Measurements from ENCODE around the gene TXNIP.

Gene TXNIP

GRCh38 chr1:145964328-145965118 lies 31.9 kb downstream of the TXNIP start, which contains the start of the genes ANKRD34A and POLR3GL:
TSS of gene ANKRD34A (minus strand) at chr1:145964575. CDS start at chr1:145961759, 2,816 bp downstream.
TSS of gene POLR3GL (plus strand) at chr1:145964690. CDS start at chr1:145974866, 10,176 bp downstream.
- H3K4me1 ChIP-seq (ENCODE audit: control insufficient read depth, insufficient read depth, low read length), result peaks cover 10% of the 10 kb centered on the region
- H3K27me3 ChIP-seq (ENCODE audit: control insufficient read depth, insufficient read depth, low read length), result peaks cover 39% of the 10 kb centered on the region
- H3K36me3 ChIP-seq (ENCODE audit: control insufficient read depth, insufficient read depth, low read length), result no peaks in the 10 kb centered on the region
- H3K9me3 ChIP-seq (ENCODE audit: control insufficient read depth, insufficient read depth, low read length), result no peaks in the 10 kb centered on the region
- H3K9ac ChIP-seq (ENCODE audit: low read depth, low read length), result no peak within 1 kb of the TSS
- H3K4me3 ChIP-seq (ENCODE audit: low read depth, low read length), result peak within 1 kb of the TSS; percentile 88

GRCh38 chr1:145963265-145964019 lies 32.9 kb downstream of the TXNIP start:
- peaks cover 10% of the 10 kb centered on the region for H3K4me1 ChIP-seq (ENCODE audit: control insufficient read depth, insufficient read depth, low read length)

GRCh38 chr1:145962157-145963102 lies 33.9 kb downstream of the TXNIP start:
- Histone ChIP-seq H3K4me1 (ENCODE audit: control insufficient read depth, insufficient read depth, low read length) (peaks cover 10% of the 10 kb centered on the region), H3K36me3 (ENCODE audit: control insufficient read depth, insufficient read depth, low read length) (no peaks in the 10 kb centered on the region), H3K4me3 (ENCODE audit: low read depth, low read length) (peak overlapping the region; percentile 88), H3K9ac (ENCODE audit: low read depth, low read length) (no peak overlapping the region), H3K27me3 (ENCODE audit: control insufficient read depth, insufficient read depth, low read length) (peaks cover 55% of the 10 kb centered on the region), H3K9me3 (ENCODE audit: control insufficient read depth, insufficient read depth, low read length) (no peaks in the 10 kb centered on the region)

More at GRCh38 chr1:145963265-145964019, 32.9 kb downstream of the TXNIP start:
- Histone ChIP-seq H3K9ac (ENCODE audit: low read depth, low read length) (no peak overlapping the region), H3K36me3 (ENCODE audit: control insufficient read depth, insufficient read depth, low read length) (no peaks in the 10 kb centered on the region), H3K4me3 (ENCODE audit: low read depth, low read length) (peak overlapping the region; percentile 88), H3K27me3 (ENCODE audit: control insufficient read depth, insufficient read depth, low read length) (peaks cover 50% of the 10 kb centered on the region), H3K9me3 (ENCODE audit: control insufficient read depth, insufficient read depth, low read length) (no peaks in the 10 kb centered on the region)

GRCh38 chr1:145961425-145962156 lies 34.8 kb downstream of the TXNIP start:
- H3K36me3 ChIP-seq (ENCODE audit: control insufficient read depth, insufficient read depth, low read length), result no peaks in the 10 kb centered on the region
- H3K4me3 ChIP-seq (ENCODE audit: low read depth, low read length), result peak overlapping the region; percentile 88
- peaks cover 63% of the 10 kb centered on the region for H3K27me3 ChIP-seq (ENCODE audit: control insufficient read depth, insufficient read depth, low read length)
- H3K9ac ChIP-seq (ENCODE audit: low read depth, low read length), result peak overlapping the region; percentile 19
- peaks cover 10% of the 10 kb centered on the region for H3K4me1 ChIP-seq (ENCODE audit: control insufficient read depth, insufficient read depth, low read length)
- H3K9me3 ChIP-seq (ENCODE audit: control insufficient read depth, insufficient read depth, low read length), result no peaks in the 10 kb centered on the region

- H3K4me3 ChIP-seq (ENCODE audit: low read depth, low read length), result peak overlapping the region; percentile 88
- no peaks in the 10 kb centered on the region for H3K9me3 ChIP-seq (ENCODE audit: control insufficient read depth, insufficient read depth, low read length)
- H3K4me1 ChIP-seq (ENCODE audit: control insufficient read depth, insufficient read depth, low read length), result peaks cover 10% of the 10 kb centered on the region
- H3K27me3 ChIP-seq (ENCODE audit: control insufficient read depth, insufficient read depth, low read length), result peaks cover 69% of the 10 kb centered on the region
- no peaks in the 10 kb centered on the region for H3K36me3 ChIP-seq (ENCODE audit: control insufficient read depth, insufficient read depth, low read length)
- H3K9ac ChIP-seq (ENCODE audit: low read depth, low read length), result peak overlapping the region; percentile 19
These were observed 35.3 kb downstream of the TXNIP start for GRCh38 chr1:145961109-145961424.

GRCh38 chr1:145960468-145961108 lies 35.8 kb downstream of the TXNIP start:
- no peaks in the 10 kb centered on the region for H3K9me3 ChIP-seq (ENCODE audit: control insufficient read depth, insufficient read depth, low read length)
- no peaks in the 10 kb centered on the region for H3K36me3 ChIP-seq (ENCODE audit: control insufficient read depth, insufficient read depth, low read length)
- H3K4me3 ChIP-seq (ENCODE audit: low read depth, low read length), result peak overlapping the region; percentile 88
- no peak overlapping the region for H3K9ac ChIP-seq (ENCODE audit: low read depth, low read length)
- H3K27me3 ChIP-seq (ENCODE audit: control insufficient read depth, insufficient read depth, low read length), result peaks cover 73% of the 10 kb centered on the region
- H3K4me1 ChIP-seq (ENCODE audit: control insufficient read depth, insufficient read depth, low read length), result peaks cover 10% of the 10 kb centered on the region

GRCh38 chr1:145959957-145960467 lies 36.4 kb downstream of the TXNIP start:
- Histone ChIP-seq H3K9ac (ENCODE audit: low read depth, low read length) (no peak overlapping the region), H3K36me3 (ENCODE audit: control insufficient read depth, insufficient read depth, low read length) (no peaks in the 10 kb centered on the region), H3K4me1 (ENCODE audit: control insufficient read depth, insufficient read depth, low read length) (peaks cover 10% of the 10 kb centered on the region), H3K4me3 (ENCODE audit: low read depth, low read length) (peak overlapping the region; percentile 88), H3K27me3 (ENCODE audit: control insufficient read depth, insufficient read depth, low read length) (peaks cover 79% of the 10 kb centered on the region), H3K9me3 (ENCODE audit: control insufficient read depth, insufficient read depth, low read length) (no peaks in the 10 kb centered on the region)

- Histone ChIP-seq H3K9ac (ENCODE audit: low read depth, low read length) (no peak overlapping the region), H3K4me3 (ENCODE audit: low read depth, low read length) (peak overlapping the region; percentile 88), H3K4me1 (ENCODE audit: control insufficient read depth, insufficient read depth, low read length) (peaks cover 10% of the 10 kb centered on the region), H3K9me3 (ENCODE audit: control insufficient read depth, insufficient read depth, low read length) (no peaks in the 10 kb centered on the region), H3K27me3 (ENCODE audit: control insufficient read depth, insufficient read depth, low read length) (peaks cover 86% of the 10 kb centered on the region), H3K36me3 (ENCODE audit: control insufficient read depth, insufficient read depth, low read length) (no peaks in the 10 kb centered on the region)
These were observed 37.0 kb downstream of the TXNIP start for GRCh38 chr1:145959333-145959732.

- Histone ChIP-seq H3K9ac (ENCODE audit: low read depth, low read length) (no peak overlapping the region), H3K4me1 (ENCODE audit: control insufficient read depth, insufficient read depth, low read length) (peaks cover 10% of the 10 kb centered on the region), H3K9me3 (ENCODE audit: control insufficient read depth, insufficient read depth, low read length) (no peaks in the 10 kb centered on the region), H3K4me3 (ENCODE audit: low read depth, low read length) (no peak overlapping the region), H3K36me3 (ENCODE audit: control insufficient read depth, insufficient read depth, low read length) (no peaks in the 10 kb centered on the region), H3K27me3 (ENCODE audit: control insufficient read depth, insufficient read depth, low read length) (peaks cover 81% of the 10 kb centered on the region)
These were observed 37.6 kb downstream of the TXNIP start for GRCh38 chr1:145958734-145959133.

GRCh38 chr1:145957443-145958319 lies 38.7 kb downstream of the TXNIP start, which contains the start of gene LIX1L:
TSS of gene LIX1L (minus strand) at chr1:145958017. CDS start at chr1:145957927, 90 bp downstream.
- no peaks in the 10 kb centered on the region for H3K9me3 ChIP-seq (ENCODE audit: control insufficient read depth, insufficient read depth, low read length)

More at GRCh38 chr1:145957443-145958319, 38.7 kb downstream of the TXNIP start, which contains the start of gene LIX1L:
- Histone ChIP-seq H3K27me3 (ENCODE audit: control insufficient read depth, insufficient read depth, low read length) (peaks cover 74% of the 10 kb centered on the region), H3K4me1 (ENCODE audit: control insufficient read depth, insufficient read depth, low read length) (peaks cover 5% of the 10 kb centered on the region), H3K4me3 (ENCODE audit: low read depth, low read length) (peak within 1 kb of the TSS; percentile 75), H3K9ac (ENCODE audit: low read depth, low read length) (no peak within 1 kb of the TSS), H3K36me3 (ENCODE audit: control insufficient read depth, insufficient read depth, low read length) (no peaks in the 10 kb centered on the region)

Data from iPS-15b (cell line).